CD4-positive, alpha-beta T cell treated with Interleukin-12 subunit alpha and Interleukin-12 subunit beta, for 1 hour (primary cell): Measurements from ENCODE around the gene YBEY.
A peak's percentile ranks its signal among the peaks of the same experiment; 100 is the strongest.

Source experiments
- DNase-seq: peaks from one replicate; pipeline ENCODE4 v3.0.0-alpha.2; 2020

The YBEY gene

GRCh38 chr21:46265736-46266525 lies 20.2 kb upstream of the YBEY start:
- DNase-seq = no peak

GRCh38 chr21:46266946-46267345 lies 19.2 kb upstream of the YBEY start:
- DNase-seq = no peak

- no peak for DNase-seq
Observed at GRCh38 chr21:46268371-46268770, 17.8 kb upstream of the YBEY start.

GRCh38 chr21:46269466-46269865 lies 16.7 kb upstream of the YBEY start:
- no peak for DNase-seq

- DNase-seq = no peak
Observed at GRCh38 chr21:46273341-46273740, 12.8 kb upstream of the YBEY start.

- no peak for DNase-seq
Observed at GRCh38 chr21:46274797-46275390, 11.2 kb upstream of the YBEY start.

GRCh38 chr21:46284077-46284644 lies 2.0 kb upstream of the YBEY start:
- no peak for DNase-seq

GRCh38 chr21:46284733-46285132 lies 1.4 kb upstream of the YBEY start:
- DNase-seq = no peak

GRCh38 chr21:46285206-46285661 lies 908 bp upstream of the YBEY start, which contains the start of gene MCM3AP:
Gene MCM3AP, minus strand, starts transcription at chr21:46285611. Its CDS starts 325 bp downstream, at chr21:46285286.
- no peak for DNase-seq

GRCh38 chr21:46286648-46287002 lies 483 bp downstream of the YBEY start:
- no peak for DNase-seq

GRCh38 chr21:46287541-46287940 lies 1.4 kb downstream of the YBEY start:
- DNase-seq = no peak

GRCh38 chr21:46289655-46290179 lies 3.6 kb downstream of the YBEY start:
- DNase-seq = no peak

GRCh38 chr21:46291561-46291960 lies 5.4 kb downstream of the YBEY start:
- no peak for DNase-seq

GRCh38 chr21:46294647-46295176 lies 8.6 kb downstream of the YBEY start:
- DNase-seq = no peak

- DNase-seq = no peak
Observed at GRCh38 chr21:46295177-46295770, 9.1 kb downstream of the YBEY start.

- peak; percentile 45 for DNase-seq
Observed at GRCh38 chr21:46295996-46296752, 10.0 kb downstream of the YBEY start.

- DNase-seq = no peak
Observed at GRCh38 chr21:46297338-46298271, 11.5 kb downstream of the YBEY start.

GRCh38 chr21:46299167-46299566 lies 13.0 kb downstream of the YBEY start:
- no peak for DNase-seq

- DNase-seq = no peak
Observed at GRCh38 chr21:46301759-46302158, 15.6 kb downstream of the YBEY start.

- no peak for DNase-seq
Observed at GRCh38 chr21:46304437-46304836, 18.3 kb downstream of the YBEY start.

- no peak for DNase-seq
Observed at GRCh38 chr21:46304955-46305354, 18.8 kb downstream of the YBEY start.
